ENCODE data around the gene NKIRAS2. TPM values are rescaled to one million over a fixed set of nuclear protein-coding genes. Genes with fewer than 3 reads are reported as not detected.
A peak's percentile ranks its signal among the peaks of the same experiment; 100 is the strongest.

The NKIRAS2 gene
- total and polyA plus RNA-seq, 2 of the 13 experiments (the other 11 are each of a cell fraction or from before 2014, with no cell fraction given), result 27.9 to 42.0 TPM

DNA sequence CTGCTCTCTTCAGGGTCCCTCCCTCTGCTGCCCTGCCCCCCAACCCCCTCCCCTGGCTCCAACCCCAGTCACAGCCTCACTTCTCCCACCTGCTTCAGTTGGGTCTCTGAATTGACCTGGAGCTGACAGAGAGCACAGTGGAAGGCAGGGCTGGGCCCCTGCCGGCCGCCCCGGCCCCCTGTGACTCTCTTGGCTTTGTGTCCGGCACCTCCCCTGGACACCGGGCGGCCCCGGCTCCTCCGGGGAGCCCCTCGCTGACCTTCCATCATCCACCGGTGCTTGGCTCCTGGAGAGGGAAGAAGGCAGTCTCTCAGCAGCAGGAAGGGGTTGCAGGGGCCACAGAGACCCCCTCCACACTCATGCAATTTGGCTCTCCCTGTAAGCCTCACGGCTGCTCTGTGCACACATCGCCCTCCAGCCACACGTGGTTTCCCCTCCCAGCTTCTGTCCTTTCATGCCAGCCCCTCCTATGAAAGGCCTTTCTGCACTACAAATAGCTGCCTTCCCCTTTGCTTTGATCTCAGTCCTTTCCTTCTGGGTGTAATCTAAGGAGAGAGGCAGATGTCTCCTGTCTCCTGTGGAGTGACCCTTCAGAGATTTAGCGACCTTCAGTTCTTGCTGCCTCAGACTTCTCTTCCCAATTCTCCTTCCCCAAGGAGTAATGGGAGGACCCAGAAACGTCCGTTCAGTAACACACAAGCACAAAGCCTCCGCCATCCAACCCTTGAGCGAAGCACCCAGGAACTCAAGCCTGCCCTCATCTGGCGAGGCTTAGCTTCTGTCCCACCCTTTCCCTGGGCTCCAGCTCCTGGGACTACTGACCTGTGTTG is 8.3 kb downstream of the NKIRAS2 start (continued):
- TF ChIP-seq, protein P1, sequence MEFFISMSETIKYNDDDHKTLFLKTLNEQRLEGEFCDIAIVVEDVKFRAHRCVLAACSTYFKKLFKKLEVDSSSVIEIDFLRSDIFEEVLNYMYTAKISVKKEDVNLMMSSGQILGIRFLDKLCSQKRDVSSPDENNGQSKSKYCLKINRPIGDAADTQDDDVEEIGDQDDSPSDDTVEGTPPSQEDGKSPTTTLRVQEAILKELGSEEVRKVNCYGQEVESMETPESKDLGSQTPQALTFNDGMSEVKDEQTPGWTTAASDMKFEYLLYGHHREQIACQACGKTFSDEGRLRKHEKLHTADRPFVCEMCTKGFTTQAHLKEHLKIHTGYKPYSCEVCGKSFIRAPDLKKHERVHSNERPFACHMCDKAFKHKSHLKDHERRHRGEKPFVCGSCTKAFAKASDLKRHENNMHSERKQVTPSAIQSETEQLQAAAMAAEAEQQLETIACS (CRISPR knock-in tag; IDR thresholded peaks at IDR 0.05), result no peak
- no peak for TF ChIP-seq ZBTB20 (CRISPR knock-in tag; IDR thresholded peaks at IDR 0.05; ENCODE audit: borderline replicate concordance, low read depth)
- peak; percentile 83; the same call in 1 of the 2 replicates for TF ChIP-seq KDM4B (CRISPR knock-in tag; IDR thresholded peaks at IDR 0.05)
- TF ChIP-seq FOXC1 (CRISPR knock-in tag; IDR thresholded peaks at IDR 0.05; ENCODE audit: borderline replicate concordance), result no peak
- TF ChIP-seq, protein P2, sequence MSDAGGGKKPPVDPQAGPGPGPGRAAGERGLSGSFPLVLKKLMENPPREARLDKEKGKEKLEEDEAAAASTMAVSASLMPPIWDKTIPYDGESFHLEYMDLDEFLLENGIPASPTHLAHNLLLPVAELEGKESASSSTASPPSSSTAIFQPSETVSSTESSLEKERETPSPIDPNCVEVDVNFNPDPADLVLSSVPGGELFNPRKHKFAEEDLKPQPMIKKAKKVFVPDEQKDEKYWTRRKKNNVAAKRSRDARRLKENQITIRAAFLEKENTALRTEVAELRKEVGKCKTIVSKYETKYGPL (CRISPR knock-in tag; IDR thresholded peaks at IDR 0.05), result no peak
- no peak for TF ChIP-seq ZNF737 (CRISPR knock-in tag; IDR thresholded peaks at IDR 0.05; ENCODE audit: borderline replicate concordance)
- no peak for TF ChIP-seq ARNT (IDR thresholded peaks at IDR 0.05)
- no peak for TF ChIP-seq ZNF318 (CRISPR knock-in tag; IDR thresholded peaks at IDR 0.05)
- TF ChIP-seq RARA (CRISPR knock-in tag; IDR thresholded peaks at IDR 0.05), result no peak
- TF ChIP-seq GTF3A (CRISPR knock-in tag; conservative IDR thresholded peaks at IDR 0.05), result no peak
- TF ChIP-seq ZNF7 (CRISPR knock-in tag; IDR thresholded peaks at IDR 0.05), result no peak
- no peak for TF ChIP-seq SMARCC2 (IDR thresholded peaks at IDR 0.05)
- TF ChIP-seq ZNF326 (CRISPR knock-in tag; IDR thresholded peaks at IDR 0.05; ENCODE audit: borderline replicate concordance), result no peak
- TF ChIP-seq, protein P3, sequence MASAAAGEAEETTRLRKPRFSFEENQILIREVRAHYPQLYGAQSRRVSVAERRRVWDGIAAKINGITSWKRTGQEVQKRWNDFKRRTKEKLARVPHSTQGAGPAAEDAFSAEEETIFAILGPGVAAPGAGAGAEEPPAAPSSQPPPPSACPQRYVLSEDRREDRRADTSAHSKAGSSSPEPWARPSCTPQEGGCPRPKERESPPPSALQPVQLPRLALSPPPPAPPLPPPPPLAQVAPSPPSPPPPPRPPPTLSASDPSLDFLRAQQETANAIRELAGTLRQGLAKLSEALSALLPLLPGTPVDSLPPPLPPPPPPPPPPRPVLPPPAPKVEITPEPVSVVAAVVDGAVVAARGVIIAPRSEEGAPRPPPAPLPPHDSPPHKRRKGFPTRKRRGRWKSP (CRISPR knock-in tag; IDR thresholded peaks at IDR 0.05), result no peak
- TF ChIP-seq FOXP4 (CRISPR knock-in tag; IDR thresholded peaks at IDR 0.05), result no peak
- no peak for TF ChIP-seq ZNF652 (CRISPR knock-in tag; IDR thresholded peaks at IDR 0.05; ENCODE audit: borderline replicate concordance, low read depth)

Data from HepG2 (cell line).